ENCODE data around the gene MEF2C.

Gene MEF2C

GRCh38 chr5:88758591-88758990 lies 124.4 kb downstream of the MEF2C start:
- no peak for DNase-seq
- H3K9me3 Mint-ChIP-seq: no peaks in the 10 kb centered on the region

GRCh38 chr5:88758184-88758583 lies 124.8 kb downstream of the MEF2C start:
- Mint-ChIP-seq H3K4me1 (peaks cover 12% of the 10 kb centered on the region), H3K27me3 (peaks cover 52% of the 10 kb centered on the region), H3K9me3 (no peaks in the 10 kb centered on the region), H3K27ac (no peak overlapping the region), H3K4me3 (no peak overlapping the region)
- DNase-seq (no peak), ATAC-seq (no peak)

More at GRCh38 chr5:88758591-88758990, 124.4 kb downstream of the MEF2C start:
- Mint-ChIP-seq H3K4me3 (no peak overlapping the region), H3K27me3 (peaks cover 48% of the 10 kb centered on the region), H3K4me1 (peaks cover 12% of the 10 kb centered on the region), H3K27ac (no peak overlapping the region)
- ATAC-seq: peak; percentile 48

GRCh38 chr5:88756953-88757352 lies 126.0 kb downstream of the MEF2C start:
- Mint-ChIP-seq H3K27me3 (peaks cover 56% of the 10 kb centered on the region), H3K4me1 (peaks cover 14% of the 10 kb centered on the region), H3K4me3 (no peak overlapping the region), H3K9me3 (no peaks in the 10 kb centered on the region), H3K27ac (no peak overlapping the region)
- ATAC-seq (no peak), DNase-seq (no peak)

- DNase-seq (no peak), ATAC-seq (no peak)
- Mint-ChIP-seq H3K4me3 (no peak overlapping the region), H3K4me1 (peaks cover 11% of the 10 kb centered on the region), H3K27me3 (peaks cover 16% of the 10 kb centered on the region), H3K9me3 (no peaks in the 10 kb centered on the region), H3K27ac (no peak overlapping the region)
Measured at GRCh38 chr5:88748666-88749065, 134.3 kb downstream of the MEF2C start.

- Mint-ChIP-seq H3K27me3 (peaks cover 13% of the 10 kb centered on the region), H3K9me3 (no peaks in the 10 kb centered on the region), H3K27ac (no peak overlapping the region), H3K4me1 (peaks cover 5% of the 10 kb centered on the region), H3K4me3 (no peak overlapping the region)
- ATAC-seq (no peak), DNase-seq (no peak)
Measured at GRCh38 chr5:88746438-88746882, 136.5 kb downstream of the MEF2C start.

- ATAC-seq (no peak), DNase-seq (no peak)
- Mint-ChIP-seq H3K27me3 (peaks cover 21% of the 10 kb centered on the region), H3K4me3 (no peak overlapping the region), H3K9me3 (no peaks in the 10 kb centered on the region), H3K27ac (no peak overlapping the region), H3K4me1 (no peaks in the 10 kb centered on the region)
Measured at GRCh38 chr5:88745093-88745696, 137.8 kb downstream of the MEF2C start.

- no peak overlapping the region for H3K27ac Mint-ChIP-seq
- H3K9me3 Mint-ChIP-seq: no peaks in the 10 kb centered on the region
- H3K4me1 Mint-ChIP-seq: no peaks in the 10 kb centered on the region
- ATAC-seq (no peak), DNase-seq (no peak)
- H3K27me3 Mint-ChIP-seq: peaks cover 30% of the 10 kb centered on the region
- H3K4me3 Mint-ChIP-seq: no peak overlapping the region
Measured at GRCh38 chr5:88743231-88743834, 139.7 kb downstream of the MEF2C start.

- no peak overlapping the region for H3K27ac Mint-ChIP-seq
- H3K4me3 Mint-ChIP-seq: no peak overlapping the region
- DNase-seq (no peak), ATAC-seq (no peak)
- peaks cover 43% of the 10 kb centered on the region for H3K27me3 Mint-ChIP-seq
- no peaks in the 10 kb centered on the region for H3K4me1 Mint-ChIP-seq
- H3K9me3 Mint-ChIP-seq: no peaks in the 10 kb centered on the region
Measured at GRCh38 chr5:88741964-88742363, 141.0 kb downstream of the MEF2C start.

- no peaks in the 10 kb centered on the region for H3K4me1 Mint-ChIP-seq
- DNase-seq (no peak), ATAC-seq (no peak)
- no peaks in the 10 kb centered on the region for H3K9me3 Mint-ChIP-seq
- H3K4me3 Mint-ChIP-seq: no peak overlapping the region
- peaks cover 43% of the 10 kb centered on the region for H3K27me3 Mint-ChIP-seq
- H3K27ac Mint-ChIP-seq: no peak overlapping the region
Measured at GRCh38 chr5:88740604-88741185, 142.3 kb downstream of the MEF2C start.

- peaks cover 18% of the 10 kb centered on the region for H3K4me1 Mint-ChIP-seq
- H3K9me3 Mint-ChIP-seq: no peaks in the 10 kb centered on the region
- ATAC-seq: no peak
- no peak overlapping the region for H3K4me3 Mint-ChIP-seq
- no peak overlapping the region for H3K27ac Mint-ChIP-seq
- DNase-seq: no peak
- H3K27me3 Mint-ChIP-seq: peaks cover 32% of the 10 kb centered on the region
Measured at GRCh38 chr5:88736494-88736893, 146.5 kb downstream of the MEF2C start.

GRCh38 chr5:88734983-88735382 lies 148.0 kb downstream of the MEF2C start:
- H3K27me3 Mint-ChIP-seq: peaks cover 20% of the 10 kb centered on the region
- H3K4me1 Mint-ChIP-seq: peaks cover 18% of the 10 kb centered on the region
- ATAC-seq: no peak
- no peaks in the 10 kb centered on the region for H3K9me3 Mint-ChIP-seq
- DNase-seq: no peak
- H3K27ac Mint-ChIP-seq: no peak overlapping the region
- no peak overlapping the region for H3K4me3 Mint-ChIP-seq

- Mint-ChIP-seq H3K27me3 (peaks cover 16% of the 10 kb centered on the region), H3K9me3 (no peaks in the 10 kb centered on the region), H3K27ac (no peak overlapping the region), H3K4me3 (peak overlapping the region; percentile 4 to 33), H3K4me1 (peaks cover 18% of the 10 kb centered on the region)
- ATAC-seq: peak; percentile 67
- DNase-seq: no peak
Measured at GRCh38 chr5:88734191-88734640, 148.8 kb downstream of the MEF2C start.

GRCh38 chr5:88732862-88733261 lies 150.1 kb downstream of the MEF2C start:
- Mint-ChIP-seq H3K4me3 (no peak overlapping the region), H3K27me3 (peaks cover 8% of the 10 kb centered on the region), H3K4me1 (peaks cover 18% of the 10 kb centered on the region), H3K9me3 (no peaks in the 10 kb centered on the region), H3K27ac (no peak overlapping the region)
- DNase-seq: no peak
- no peak for ATAC-seq

- H3K9me3 Mint-ChIP-seq: no peaks in the 10 kb centered on the region
- ATAC-seq (no peak), DNase-seq (no peak)
- no peak overlapping the region for H3K27ac Mint-ChIP-seq
- H3K27me3 Mint-ChIP-seq: peaks cover 2% of the 10 kb centered on the region
- peaks cover 18% of the 10 kb centered on the region for H3K4me1 Mint-ChIP-seq
- no peak overlapping the region for H3K4me3 Mint-ChIP-seq
Measured at GRCh38 chr5:88732181-88732633, 150.8 kb downstream of the MEF2C start.

- Mint-ChIP-seq H3K4me3 (no peak overlapping the region), H3K9me3 (no peaks in the 10 kb centered on the region), H3K4me1 (peaks cover 18% of the 10 kb centered on the region), H3K27me3 (no peaks in the 10 kb centered on the region), H3K27ac (no peak overlapping the region)
- no peak for DNase-seq
- no peak for ATAC-seq
Measured at GRCh38 chr5:88729829-88730182, 153.2 kb downstream of the MEF2C start.

GRCh38 chr5:88729084-88729828 lies 153.7 kb downstream of the MEF2C start:
- peak; percentile 83 for ATAC-seq
- H3K27me3 Mint-ChIP-seq: no peaks in the 10 kb centered on the region
- no peak overlapping the region for H3K4me3 Mint-ChIP-seq
- no peaks in the 10 kb centered on the region for H3K9me3 Mint-ChIP-seq
- H3K4me1 Mint-ChIP-seq: peaks cover 17% of the 10 kb centered on the region
- DNase-seq: peak; percentile 39 to 51
- no peak overlapping the region for H3K27ac Mint-ChIP-seq
